GM12873 (cell line): ENCODE results near the gene MAS1.

Experiments
- TF ChIP-seq, protein P1 (sequence below): IDR thresholded peaks from 2 replicates; pipeline ENCODE4 v1.5.1; 2012; ENCODE audit warnings: low read depth, mild to moderate bottlenecking, moderate library complexity, low read length, control low read depth; ENCODE audit not compliant: insufficient read depth; ENCODE audit errors: missing control alignments

MAS1 gene

DNA sequence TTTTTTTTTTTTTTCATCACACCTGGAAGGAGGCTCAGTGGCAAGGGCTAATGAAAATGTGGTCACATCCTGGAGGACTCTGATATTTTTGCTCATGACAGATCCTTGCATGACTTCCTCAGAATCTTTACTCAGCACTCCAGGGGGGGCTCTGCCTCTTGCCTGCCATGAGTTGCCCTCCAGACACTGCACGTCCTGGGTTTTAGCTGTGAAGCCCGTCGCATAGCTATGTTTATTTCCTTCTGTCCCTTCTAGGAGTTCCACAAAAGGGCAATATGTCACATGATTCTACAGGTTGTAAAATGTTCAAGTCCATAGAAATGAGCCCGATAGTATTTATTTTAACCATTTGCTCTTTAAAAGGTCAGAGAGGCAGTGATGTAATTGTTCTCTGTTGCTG lies 18.2 kb downstream of the MAS1 start:
- TF ChIP-seq, protein P1, sequence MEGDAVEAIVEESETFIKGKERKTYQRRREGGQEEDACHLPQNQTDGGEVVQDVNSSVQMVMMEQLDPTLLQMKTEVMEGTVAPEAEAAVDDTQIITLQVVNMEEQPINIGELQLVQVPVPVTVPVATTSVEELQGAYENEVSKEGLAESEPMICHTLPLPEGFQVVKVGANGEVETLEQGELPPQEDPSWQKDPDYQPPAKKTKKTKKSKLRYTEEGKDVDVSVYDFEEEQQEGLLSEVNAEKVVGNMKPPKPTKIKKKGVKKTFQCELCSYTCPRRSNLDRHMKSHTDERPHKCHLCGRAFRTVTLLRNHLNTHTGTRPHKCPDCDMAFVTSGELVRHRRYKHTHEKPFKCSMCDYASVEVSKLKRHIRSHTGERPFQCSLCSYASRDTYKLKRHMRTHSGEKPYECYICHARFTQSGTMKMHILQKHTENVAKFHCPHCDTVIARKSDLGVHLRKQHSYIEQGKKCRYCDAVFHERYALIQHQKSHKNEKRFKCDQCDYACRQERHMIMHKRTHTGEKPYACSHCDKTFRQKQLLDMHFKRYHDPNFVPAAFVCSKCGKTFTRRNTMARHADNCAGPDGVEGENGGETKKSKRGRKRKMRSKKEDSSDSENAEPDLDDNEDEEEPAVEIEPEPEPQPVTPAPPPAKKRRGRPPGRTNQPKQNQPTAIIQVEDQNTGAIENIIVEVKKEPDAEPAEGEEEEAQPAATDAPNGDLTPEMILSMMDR, result no peak

DNA sequence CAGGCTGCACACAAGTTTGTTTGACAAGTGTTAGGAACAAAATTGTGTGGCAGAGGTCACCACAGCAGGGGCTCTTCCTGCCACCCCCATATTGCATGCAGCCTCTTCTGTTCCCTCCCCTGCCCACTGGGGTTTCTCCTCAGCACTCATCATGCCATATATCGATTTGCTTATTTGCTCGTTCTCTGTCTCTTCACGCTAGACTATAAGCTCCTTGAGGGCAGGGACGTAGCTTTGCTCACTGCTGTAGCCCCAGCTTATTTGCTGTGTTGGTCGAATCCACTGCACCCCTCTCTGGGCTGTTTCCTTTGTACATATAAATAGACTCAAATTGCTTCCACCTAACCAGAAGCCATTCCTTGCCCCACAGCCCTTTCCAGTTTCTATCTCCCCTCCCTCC lies 19.6 kb downstream of the MAS1 start:
- TF ChIP-seq, protein P1, result no peak

GRCh38 chr6:159913375-159913774 lies 22.6 kb downstream of the MAS1 start:
- TF ChIP-seq, protein P1, result no peak

DNA sequence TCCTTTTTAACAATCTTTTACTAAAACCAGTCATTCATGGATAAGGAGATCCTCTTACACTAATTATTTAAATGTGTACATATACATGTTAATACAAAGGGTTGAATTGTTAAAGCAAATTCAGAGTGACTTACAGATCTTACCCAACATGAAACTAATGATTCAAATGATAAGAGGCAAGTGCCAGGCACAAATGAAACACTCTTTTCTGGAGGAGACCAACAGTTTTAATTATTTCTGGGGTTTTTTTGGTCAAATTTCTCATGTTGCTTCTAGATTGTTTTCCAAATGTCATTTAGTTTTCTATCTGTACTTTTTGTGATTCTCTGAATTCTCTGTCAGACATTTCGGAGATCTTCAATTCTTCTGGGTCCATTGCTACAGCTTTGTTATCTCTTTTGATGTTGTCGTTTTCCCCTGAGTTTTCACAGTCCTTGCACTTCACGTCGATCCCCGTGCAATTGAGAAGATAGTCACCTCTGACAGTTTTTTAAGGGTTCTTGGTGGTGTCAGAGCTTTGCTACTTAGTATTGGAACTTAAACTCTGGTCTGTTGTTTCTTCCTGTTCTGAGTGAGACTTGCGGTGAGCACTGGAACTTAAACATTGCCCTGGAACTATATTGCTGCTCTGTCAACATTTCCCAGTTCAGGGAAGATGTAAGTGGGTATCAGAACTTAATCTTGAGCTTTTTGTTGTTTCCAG lies 23.2 kb downstream of the MAS1 start:
- TF ChIP-seq, protein P1, result no peak

DNA sequence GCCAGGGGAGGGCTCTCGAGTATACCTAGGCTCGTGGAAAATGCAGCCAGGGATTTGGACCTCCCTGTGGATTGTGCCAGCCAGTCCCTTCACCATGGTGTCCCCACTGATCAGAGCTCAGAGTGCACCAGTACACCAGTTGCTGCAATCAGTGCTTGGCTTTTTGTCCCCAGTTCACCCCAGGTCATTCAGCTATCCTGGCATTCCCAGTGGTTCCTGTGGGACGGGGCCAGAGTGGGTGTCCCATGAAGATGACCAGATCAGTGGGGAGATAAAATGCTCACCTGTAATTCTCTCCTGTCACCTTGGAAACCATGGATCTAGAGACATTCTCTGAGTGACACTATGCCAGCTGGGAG lies 23.8 kb downstream of the MAS1 start:
- TF ChIP-seq, protein P1, result no peak

GRCh38 chr6:159915397-159915796 lies 24.6 kb downstream of the MAS1 start:
- TF ChIP-seq, protein P1, result no peak

DNA sequence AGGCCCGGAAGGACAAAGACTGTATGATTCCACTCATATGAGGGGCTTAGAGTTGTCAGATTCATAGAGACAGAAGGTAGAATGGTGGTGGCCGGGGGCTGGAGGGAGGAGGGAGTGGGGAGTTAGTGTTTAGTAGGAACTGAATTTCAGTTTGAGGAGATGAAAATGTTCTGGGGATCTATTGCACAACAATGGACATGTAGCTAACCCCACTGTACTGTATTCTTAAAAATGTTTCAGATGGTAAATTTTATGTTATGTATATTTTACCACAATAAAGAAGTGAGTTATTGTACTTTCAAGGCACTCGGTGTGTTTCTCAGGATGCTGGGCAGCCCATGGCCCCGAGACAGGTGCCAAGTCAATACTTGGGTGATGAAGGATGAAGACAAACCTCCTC lies 25.4 kb downstream of the MAS1 start:
- TF ChIP-seq, protein P1, result no peak

DNA sequence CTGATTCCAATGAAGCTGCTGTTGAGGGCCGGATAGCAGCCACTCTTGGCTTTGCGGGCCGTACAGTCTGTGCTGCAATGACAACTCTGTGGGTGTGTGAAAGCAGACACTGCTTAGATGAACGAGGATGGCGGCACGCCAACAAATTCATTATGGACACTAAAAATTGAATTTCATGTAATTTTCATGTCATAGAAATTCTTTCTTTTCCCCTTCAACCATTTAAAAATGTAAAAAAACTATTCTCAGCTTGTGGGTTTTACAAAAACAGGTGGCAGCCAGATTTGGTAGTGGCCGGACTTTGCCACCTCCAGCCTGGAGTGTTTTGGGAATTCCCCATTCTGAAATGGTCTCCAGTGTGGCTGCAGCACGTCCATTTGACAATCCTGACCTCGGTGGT lies 26.0 kb downstream of the MAS1 start:
- TF ChIP-seq, protein P1, result no peak
